Activated naive CD8-positive, alpha-beta T cell treated with anti-CD3 and anti-CD28 coated beads, Interleukin-2, amount 50 U/mL, for 24 hours (primary cell): ENCODE measurements around the gene TJP3.

Experiments used
- ATAC-seq: fragments of 150-1000 bp; cut with Tn5 transposase; one replicate; pipeline ENCODE4 v1.10.0; 2021
- DNase-seq: peaks from one replicate; pipeline ENCODE4 v3.0.0; 2021
- H3K27ac Mint-ChIP-seq: one replicate; pipeline ENCODE4 v1.8.0; 2021; ENCODE audit warnings: mild to moderate bottlenecking, mixed read lengths
- H3K27me3 Mint-ChIP-seq: one replicate; pipeline ENCODE4 v1.8.0; 2021; ENCODE audit warnings: mixed read lengths
- H3K36me3 Mint-ChIP-seq: one replicate; pipeline ENCODE4 v1.8.0; 2021; ENCODE audit warnings: low read depth, mixed read lengths
- H3K4me1 Mint-ChIP-seq: one replicate; pipeline ENCODE4 v1.8.0; 2021; ENCODE audit warnings: mixed read lengths
- H3K4me3 Mint-ChIP-seq: one replicate; pipeline ENCODE4 v1.8.0; 2021; ENCODE audit warnings: mild to moderate bottlenecking, moderate library complexity, mixed read lengths
- H3K9me3 Mint-ChIP-seq: one replicate; pipeline ENCODE4 v1.8.0; 2021; ENCODE audit warnings: mixed read lengths

TJP3 gene

GRCh38 chr19:3792114-3792513 lies 83.9 kb downstream of the TJP3 start:
- ATAC-seq (no peak), DNase-seq (no peak)
- peaks cover 15% of the 10 kb centered on the region for H3K4me1 Mint-ChIP-seq
- H3K4me3 Mint-ChIP-seq = no peak overlapping the region
- H3K36me3 Mint-ChIP-seq = peaks cover 5% of the 10 kb centered on the region
- H3K9me3 Mint-ChIP-seq = peaks cover 10% of the 10 kb centered on the region
- H3K27ac Mint-ChIP-seq = no peak overlapping the region
- H3K27me3 Mint-ChIP-seq = no peaks in the 10 kb centered on the region

GRCh38 chr19:3793799-3794198 lies 85.6 kb downstream of the TJP3 start:
- Mint-ChIP-seq H3K27ac (no peak overlapping the region), H3K27me3 (no peaks in the 10 kb centered on the region), H3K9me3 (peaks cover 10% of the 10 kb centered on the region), H3K36me3 (peaks cover 10% of the 10 kb centered on the region), H3K4me1 (peaks cover 21% of the 10 kb centered on the region), H3K4me3 (no peak overlapping the region)
- ATAC-seq (no peak), DNase-seq (no peak)

- Mint-ChIP-seq H3K9me3 (peaks cover 6% of the 10 kb centered on the region), H3K27ac (no peak overlapping the region), H3K36me3 (peaks cover 10% of the 10 kb centered on the region), H3K4me1 (peaks cover 22% of the 10 kb centered on the region), H3K27me3 (peaks cover 3% of the 10 kb centered on the region), H3K4me3 (no peak overlapping the region)
- ATAC-seq = no peak
- no peak for DNase-seq
Measured at GRCh38 chr19:3796358-3796757, 88.2 kb downstream of the TJP3 start.

DNA sequence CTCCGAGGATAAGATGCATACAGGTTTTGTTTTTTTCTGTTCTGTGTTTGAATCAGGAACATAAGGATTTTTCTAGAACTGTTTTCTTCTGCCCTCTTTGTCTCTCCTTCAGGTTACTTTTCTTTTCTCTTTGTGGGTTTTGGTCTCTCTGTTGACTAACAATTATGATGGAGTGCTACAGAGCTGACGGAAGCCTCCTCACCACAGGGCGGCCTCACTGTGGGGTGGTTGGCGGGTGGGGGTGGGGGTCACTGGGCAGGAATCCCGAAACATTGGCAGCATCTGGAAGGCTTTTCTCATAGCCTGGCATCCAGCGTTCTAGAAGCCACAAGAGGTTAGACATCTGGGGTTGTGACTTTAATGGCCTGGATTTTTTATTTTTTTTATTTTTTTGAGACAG lies 90.0 kb downstream of the TJP3 start:
- H3K4me1 Mint-ChIP-seq = peaks cover 28% of the 10 kb centered on the region
- peaks cover 10% of the 10 kb centered on the region for H3K36me3 Mint-ChIP-seq
- H3K27ac Mint-ChIP-seq = peak overlapping the region; percentile 50
- no peak overlapping the region for H3K4me3 Mint-ChIP-seq
- ATAC-seq (peak; percentile 53), DNase-seq (peak; percentile 25)
- H3K27me3 Mint-ChIP-seq = peaks cover 8% of the 10 kb centered on the region
- H3K9me3 Mint-ChIP-seq = peaks cover 6% of the 10 kb centered on the region
